Measurements from ENCODE around the gene FKBP1A. TPM values are rescaled to one million over a fixed set of nuclear protein-coding genes. Genes with fewer than 3 reads are reported as not detected.
"Not testable (repeated sequence)": the region's sequence is repeated elsewhere in the genome, so short reads cannot be mapped to it uniquely, and the experiment has no call there.

Gene FKBP1A
- total RNA-seq, 1 donor from 2014 or later: 212 TPM

- TF ChIP-seq POLR2A (IDR thresholded peaks at IDR 0.05) (no peak), POLR2AphosphoS5 (IDR thresholded peaks at IDR 0.05; ENCODE audit: insufficient read depth in 1 of 2, low read depth in 1 of 2) (no peak), CTCF (IDR thresholded peaks at IDR 0.05) (no peak)
- H3K27me3 ChIP-seq: no peaks in the 10 kb centered on the region
- H3K4me3 ChIP-seq: no peak overlapping the region
- intact Hi-C loops (cut with DNase I): no loop called here
- H3K36me3 ChIP-seq: no peaks in the 10 kb centered on the region
- H3K4me1 ChIP-seq: no peaks in the 10 kb centered on the region
- no peaks in the 10 kb centered on the region for H3K9me3 ChIP-seq
- no peak for DNase-seq (ENCODE audit: extremely low spot score in 2 of 2)
- H3K27ac ChIP-seq: no peak overlapping the region
These were observed 12.9 kb upstream of the FKBP1A start for GRCh38 chr20:1405801-1406200.

- TF ChIP-seq POLR2AphosphoS5 (IDR thresholded peaks at IDR 0.05; ENCODE audit: insufficient read depth in 1 of 2, low read depth in 1 of 2) (no peak), POLR2A (IDR thresholded peaks at IDR 0.05) (no peak), CTCF (IDR thresholded peaks at IDR 0.05) (no peak)
- no peaks in the 10 kb centered on the region for H3K4me1 ChIP-seq
- no peak overlapping the region for H3K4me3 ChIP-seq
- H3K36me3 ChIP-seq: no peaks in the 10 kb centered on the region
- no peaks in the 10 kb centered on the region for H3K9me3 ChIP-seq
- intact Hi-C loops (cut with DNase I): no loop called here
- H3K27me3 ChIP-seq: no peaks in the 10 kb centered on the region
- no peak for DNase-seq (ENCODE audit: extremely low spot score in 2 of 2)
- no peak overlapping the region for H3K27ac ChIP-seq
These were observed 10.8 kb upstream of the FKBP1A start for GRCh38 chr20:1403624-1404023.

- Histone ChIP-seq H3K4me3 (no peak overlapping the region), H3K9me3 (no peaks in the 10 kb centered on the region), H3K36me3 (no peaks in the 10 kb centered on the region), H3K27ac (no peak overlapping the region), H3K27me3 (no peaks in the 10 kb centered on the region), H3K4me1 (no peaks in the 10 kb centered on the region)
- intact Hi-C loops (cut with DNase I): no loop called here
- TF ChIP-seq POLR2A (IDR thresholded peaks at IDR 0.05) (no peak), POLR2AphosphoS5 (IDR thresholded peaks at IDR 0.05; ENCODE audit: insufficient read depth in 1 of 2, low read depth in 1 of 2) (no peak), CTCF (IDR thresholded peaks at IDR 0.05) (no peak)
- no peak for DNase-seq (ENCODE audit: extremely low spot score in 2 of 2)
These were observed 9.3 kb upstream of the FKBP1A start for GRCh38 chr20:1402149-1402548.

- intact Hi-C loops (cut with DNase I): no loop called here
- Histone ChIP-seq H3K36me3 (no peaks in the 10 kb centered on the region), H3K27ac (no peak overlapping the region), H3K27me3 (no peaks in the 10 kb centered on the region), H3K9me3 (no peaks in the 10 kb centered on the region), H3K4me3 (no peak overlapping the region), H3K4me1 (no peaks in the 10 kb centered on the region)
- TF ChIP-seq POLR2AphosphoS5 (IDR thresholded peaks at IDR 0.05; ENCODE audit: insufficient read depth in 1 of 2, low read depth in 1 of 2) (no peak), POLR2A (IDR thresholded peaks at IDR 0.05) (no peak), CTCF (IDR thresholded peaks at IDR 0.05) (no peak)
- no peak for DNase-seq (ENCODE audit: extremely low spot score in 2 of 2)
These were observed 8.6 kb upstream of the FKBP1A start for GRCh38 chr20:1401451-1401907.

GRCh38 chr20:1399678-1400366, 7.0 kb upstream of the FKBP1A start:
- H3K4me1 ChIP-seq; intact Hi-C loops (cut with DNase I): not testable (repeated sequence)

GRCh38 chr20:1398185-1398584, 5.3 kb upstream of the FKBP1A start:
- intact Hi-C loops (cut with DNase I); H3K27ac ChIP-seq; DNase-seq (ENCODE audit: extremely low spot score in 2 of 2); H3K4me3 ChIP-seq; H3K9me3 ChIP-seq; H3K36me3 ChIP-seq; H3K27me3 ChIP-seq: not testable (repeated sequence)
- H3K4me1 ChIP-seq: peaks cover 12% of the 10 kb centered on the region

More at GRCh38 chr20:1399678-1400366, 7.0 kb upstream of the FKBP1A start:
- not testable (repeated sequence) for H3K27ac ChIP-seq; H3K9me3 ChIP-seq; H3K36me3 ChIP-seq; H3K4me3 ChIP-seq; H3K27me3 ChIP-seq; DNase-seq (ENCODE audit: extremely low spot score in 2 of 2)
